GM12878 (cell line): ENCODE measurements around the gene OSM. TPM values are rescaled to one million over a fixed set of nuclear protein-coding genes. Genes with fewer than 3 reads are reported as not detected.

Experiments
- ATAC-seq: fragments of 200-7000 bp; cut with Tn5 transposase; 3 replicates; pipeline ENCODE4 v1.9.1; 2020; ENCODE audit warnings: mild to moderate bottlenecking, moderate library complexity
- BruUV-seq: library from RNA; stranded (reverse); fragments of 400-500 nt; replicated peaks from 2 replicates; lab custom pipeline; 2021; lab: Mats Ljungman, UMichigan
- CTCF ChIA-PET: fragments of 300-600 bp; sonication (Branson Sonifier 250); formaldehyde crosslinking; extraction: SDS; loops from one replicate; lab custom pipeline; 2021; ENCODE audit warnings: inconsistent platforms; lab: Yijun Ruan, JAX
- POLR2A ChIA-PET: fragments of 350-600 bp; formaldehyde crosslinking; extraction: SDS; loops from one replicate; lab custom pipeline; 2021; ENCODE audit warnings: inconsistent platforms; lab: Charles Lee
- RAD21 ChIA-PET: fragments of 300-600 bp; sonication (Branson Sonifier 250); formaldehyde crosslinking; loops from one replicate; lab custom pipeline; 2023; ENCODE audit warnings: antibody characterized with exemption; ENCODE audit not compliant: unreplicated experiment; lab: Charles Lee
- SMC1A ChIA-PET: fragments of 300-600 bp; sonication (Branson Sonifier 250); formaldehyde crosslinking; loops from one replicate; lab custom pipeline; 2023; ENCODE audit not compliant: unreplicated experiment, uncharacterized antibody; lab: Charles Lee
- DNase-seq: peaks from one replicate; pipeline ENCODE4 v3.0.0-alpha.2; 2011; ENCODE audit warnings: low read depth, low spot score
- FAIRE-seq: peaks from 3 replicates; lab custom pipeline; 2011; peaks lifted over from hg19 to GRCh38; lab: Jason Lieb, UNC
- H2AFZ ChIP-seq: 2 replicates; pipeline ENCODE4 v1.6.0; 2011; ENCODE audit warnings: low read depth, low read length, control low read depth; ENCODE audit not compliant: control insufficient read depth
- H3K27ac ChIP-seq: 2 replicates; pipeline ENCODE4 v1.5.1; 2011; ENCODE audit warnings: control low read depth; ENCODE audit not compliant: control insufficient read depth, insufficient read depth
- H3K27me3 ChIP-seq, 2 experiments: replicated peaks in 1 of 2; 2 replicates each; pipeline versions ENCODE4 v1.6.0 to v1.6.1; 2011; ENCODE audit warnings: low read length in 1 of 2; ENCODE audit not compliant: control insufficient read depth in 2 of 2, insufficient read depth in 2 of 2
- H3K36me3 ChIP-seq, 2 experiments: 2 replicates each; pipeline ENCODE4 v1.5.1; 2011; ENCODE audit warnings: low read length in 1 of 2; ENCODE audit not compliant: control insufficient read depth in 2 of 2, insufficient read depth in 2 of 2
- H3K4me1 ChIP-seq: 2 replicates; pipeline ENCODE4 v1.6.1; 2011; ENCODE audit warnings: mild to moderate bottlenecking, low read length, moderate library complexity, mixed read lengths; ENCODE audit not compliant: control insufficient read depth, insufficient read depth
- H3K4me2 ChIP-seq: 2 replicates; pipeline ENCODE4 v1.6.0; 2011; ENCODE audit warnings: control low read depth; ENCODE audit not compliant: control insufficient read depth, insufficient read depth
- H3K4me3 ChIP-seq: fragments of 200-600 bp; sonication (generic); 2 replicates; pipeline ENCODE4 v1.5.1; 2016
- H3K79me2 ChIP-seq: 2 replicates; pipeline ENCODE4 v1.6.0; 2011; ENCODE audit warnings: low read length; ENCODE audit not compliant: control insufficient read depth, insufficient read depth
- H3K9ac ChIP-seq: 2 replicates; pipeline ENCODE4 v1.8.0; 2011; ENCODE audit warnings: low read length, control low read depth, mixed read lengths; ENCODE audit not compliant: control insufficient read depth, insufficient read depth
- H3K9me3 ChIP-seq: replicated peaks from 3 replicates; pipeline ENCODE4 v1.5.1; 2011; ENCODE audit warnings: mild to moderate bottlenecking, low read length; ENCODE audit not compliant: control insufficient read depth, insufficient read depth
- H4K20me1 ChIP-seq: 2 replicates; pipeline ENCODE4 v1.6.0; 2011; ENCODE audit not compliant: control insufficient read depth, insufficient read depth
- FOXK2 ChIP-seq: fragments of 450-650 bp; IDR thresholded peaks from 2 replicates; pipeline ENCODE4 v1.6.1; 2017; ENCODE audit warnings: mild to moderate bottlenecking, moderate library complexity
- IKZF2 ChIP-seq, 2 experiments: fragments of 450-650 bp; IDR thresholded peaks; 2 replicates each; pipeline ENCODE4 v1.6.1; 2017; ENCODE audit warnings: mild to moderate bottlenecking in 2 of 2, moderate library complexity in 2 of 2
- MYB ChIP-seq: fragments of 150-350 bp; IDR thresholded peaks from 2 replicates; pipeline ENCODE4 v1.6.1; 2014; ENCODE audit warnings: mild to moderate bottlenecking, low read depth, low read length, borderline replicate concordance
- MYC ChIP-seq: IDR thresholded peaks from 2 replicates; pipeline ENCODE4 v1.6.1; 2011; ENCODE audit warnings: mild to moderate bottlenecking, low read length, moderate library complexity, inconsistent platforms; ENCODE audit not compliant: insufficient read depth, insufficient replicate concordance, insufficient read length, severe bottlenecking
- NR2C1 ChIP-seq: fragments of 450-650 bp; IDR thresholded peaks from 2 replicates; pipeline ENCODE4 v1.6.1; 2017; ENCODE audit warnings: antibody characterized with exemption, mild to moderate bottlenecking, moderate library complexity
- POLR2A ChIP-seq: IDR thresholded peaks from 2 replicates; pipeline ENCODE4 v1.6.1; 2011; ENCODE audit warnings: low read depth, mild to moderate bottlenecking, low read length
- REST ChIP-seq: IDR thresholded peaks from 2 replicates; pipeline ENCODE4 v1.6.1; 2012; ENCODE audit warnings: mild to moderate bottlenecking, low read depth, low read length
- RUNX3 ChIP-seq: IDR thresholded peaks from 2 replicates; pipeline ENCODE4 v1.6.1; 2012; ENCODE audit warnings: low read length, inconsistent platforms
- SPI1 ChIP-seq: IDR thresholded peaks from 2 replicates; pipeline ENCODE4 v1.6.1; 2011; ENCODE audit warnings: low read depth, mild to moderate bottlenecking, low read length, moderate library complexity, borderline replicate concordance; ENCODE audit not compliant: insufficient read depth
- SUPT20H ChIP-seq: IDR thresholded peaks from 2 replicates; pipeline ENCODE4 v1.6.1; 2011; ENCODE audit warnings: low read depth, mild to moderate bottlenecking, low read length, moderate library complexity, borderline replicate concordance; ENCODE audit not compliant: control insufficient read depth
- TBL1XR1 ChIP-seq: IDR thresholded peaks from 2 replicates; pipeline ENCODE4 v1.6.1; 2012; ENCODE audit warnings: low read depth, low read length, improper control_type of control experiment
- TCF7 ChIP-seq: IDR thresholded peaks from 2 replicates; pipeline ENCODE4 v1.6.1; 2014; ENCODE audit warnings: antibody characterized with exemption, borderline replicate concordance
- ZNF24 ChIP-seq: fragments of 450-650 bp; IDR thresholded peaks from 2 replicates; pipeline ENCODE4 v1.6.1; 2017; ENCODE audit warnings: antibody characterized with exemption, mild to moderate bottlenecking
- WGBS: methylation state at CpG from one replicate; pipeline ENCODE4 v1.1.6; 2016; ENCODE audit warnings: low lambda C conversion rate; ENCODE audit not compliant: insufficient replicate concordance, insufficient coverage; ENCODE audit errors: missing lambda C conversion rate; 5-methylcytosine and 5-hydroxymethylcytosine counted together
- in situ Hi-C: fragments of 300-500 bp; cut with MboI; formaldehyde crosslinking; loops from 9 replicates; pipeline ENCODE4 v1.14.3; 2018; ENCODE audit warnings: mixed read lengths
- intact Hi-C: fragments of 100-400 bp; cut with micrococcal nuclease; formaldehyde crosslinking; loops from one replicate; pipeline ENCODE4 v1.14.2; 2022; ENCODE audit not compliant: unreplicated experiment
- polyA plus RNA-seq, 11 experiments: library from polyadenylated mRNA; depleted of rRNA in 4 of 11; unstranded in 6 of 11; stranded (reverse) in 5 of 11; fragments of >200 nt; fragmentation: Nextera tagmentation in 4 of 11; fragmentation: Illumina TruSeq in 1 of 11; extraction: Ambion mirVana in 4 of 11; extraction: Trizol in 1 of 11; gene quantifications; 1 replicate in 1 of 11; 2 replicates in 10 of 11; pipeline versions ENCODE4 v1.2.1 to v1.2.3, GENCODE V29; 2011 to 2016; ENCODE audit warnings: inconsistent platforms in 2 of 11, missing spikeins in 2 of 11, low read depth in 1 of 11
- total RNA-seq, 4 experiments: library from RNA; depleted of rRNA in 3 of 4; stranded (reverse); fragments of >200 nt in 3 of 4; fragmentation: Illumina TruSeq in 1 of 4; extraction: Trizol in 1 of 4; gene quantifications; 2 replicates each; pipeline versions ENCODE4 v1.2.1 to v1.2.3, GENCODE V29; 2013 to 2021
- TF ChIP-seq, protein P1 (sequence below): fragments of 450-650 bp; IDR thresholded peaks from 2 replicates; pipeline ENCODE4 v1.6.1; 2016; ENCODE audit warnings: mild to moderate bottlenecking, moderate library complexity, borderline replicate concordance
- TF ChIP-seq, protein P2 (sequence below): IDR thresholded peaks from 2 replicates; pipeline ENCODE4 v1.6.1; 2011; ENCODE audit warnings: low read depth, low read length, improper control_type of control experiment, borderline replicate concordance

The OSM gene
- total and polyA plus RNA-seq, 10 of the 15 experiments (the other 5 are each of a cell fraction or from before 2014, with no cell fraction given) = 0.06 to 1.4 (median 0.59) TPM

GRCh38 chr22:30224161-30224857 is 42.3 kb downstream of the OSM start:
- no peaks in the 10 kb centered on the region for H3K27me3 ChIP-seq
- peak; percentile 67 for ATAC-seq
- no peaks in the 10 kb centered on the region for H3K36me3 ChIP-seq
- in situ Hi-C loops (no loop called here), intact Hi-C loops (no loop called here)
- 56% methylated on average over 11 of the region's 11 CpGs for WGBS
- no TSS peak for BruUV-seq
- H3K4me2 ChIP-seq = no peak overlapping the region
- H3K79me2 ChIP-seq = no peaks in the 10 kb centered on the region
- no peaks in the 10 kb centered on the region for H3K9me3 ChIP-seq
- CTCF ChIA-PET = interaction anchor here (1.0 kb wide), 1 partner anchor 116 kb away, joined by 4 read pairs; no protein-coding TSS in a partner anchor
- H2AFZ ChIP-seq = no peak overlapping the region
- no peaks in the 10 kb centered on the region for H4K20me1 ChIP-seq
- RAD21 ChIA-PET = interaction anchor here (1.0 to 1.3 kb wide), 2 partner anchors 28 to 105 kb away, joined by 3 to 6 read pairs; no protein-coding TSS in a partner anchor
- no peak overlapping the region for H3K4me3 ChIP-seq
- H3K9ac ChIP-seq = no peak overlapping the region
- peak; percentile 27 for DNase-seq
- SMC1A ChIA-PET = interaction anchor here (0.6 to 1.4 kb wide), 3 partner anchors 9 to 36 kb away, joined by 3 read pairs; no protein-coding TSS in a partner anchor
- no peak overlapping the region for H3K27ac ChIP-seq
- POLR2A ChIA-PET = interaction anchor here (0.6 to 1.0 kb wide), 2 partner anchors 29 to 165 kb away, joined by 3 to 6 read pairs; no protein-coding TSS in a partner anchor
- H3K4me1 ChIP-seq = peaks cover 25% of the 10 kb centered on the region
- FAIRE-seq = no peak
- TF ChIP-seq MYB (no peak), SPI1 (peak; percentile 89), IKZF2 (IDR thresholded peaks at IDR 0.05) (peak; percentile 29 to 33; a peak in 2 of 4 replicates), TCF7 (no peak), MYC (no peak), SUPT20H (no peak), FOXK2 (no peak), REST (no peak), ZNF24 (no peak), TBL1XR1 (no peak), POLR2A (no peak), NR2C1 (no peak), RUNX3 (peak; percentile 12; the same call in 1 of the 2 replicates)
- TF ChIP-seq, protein P1, sequence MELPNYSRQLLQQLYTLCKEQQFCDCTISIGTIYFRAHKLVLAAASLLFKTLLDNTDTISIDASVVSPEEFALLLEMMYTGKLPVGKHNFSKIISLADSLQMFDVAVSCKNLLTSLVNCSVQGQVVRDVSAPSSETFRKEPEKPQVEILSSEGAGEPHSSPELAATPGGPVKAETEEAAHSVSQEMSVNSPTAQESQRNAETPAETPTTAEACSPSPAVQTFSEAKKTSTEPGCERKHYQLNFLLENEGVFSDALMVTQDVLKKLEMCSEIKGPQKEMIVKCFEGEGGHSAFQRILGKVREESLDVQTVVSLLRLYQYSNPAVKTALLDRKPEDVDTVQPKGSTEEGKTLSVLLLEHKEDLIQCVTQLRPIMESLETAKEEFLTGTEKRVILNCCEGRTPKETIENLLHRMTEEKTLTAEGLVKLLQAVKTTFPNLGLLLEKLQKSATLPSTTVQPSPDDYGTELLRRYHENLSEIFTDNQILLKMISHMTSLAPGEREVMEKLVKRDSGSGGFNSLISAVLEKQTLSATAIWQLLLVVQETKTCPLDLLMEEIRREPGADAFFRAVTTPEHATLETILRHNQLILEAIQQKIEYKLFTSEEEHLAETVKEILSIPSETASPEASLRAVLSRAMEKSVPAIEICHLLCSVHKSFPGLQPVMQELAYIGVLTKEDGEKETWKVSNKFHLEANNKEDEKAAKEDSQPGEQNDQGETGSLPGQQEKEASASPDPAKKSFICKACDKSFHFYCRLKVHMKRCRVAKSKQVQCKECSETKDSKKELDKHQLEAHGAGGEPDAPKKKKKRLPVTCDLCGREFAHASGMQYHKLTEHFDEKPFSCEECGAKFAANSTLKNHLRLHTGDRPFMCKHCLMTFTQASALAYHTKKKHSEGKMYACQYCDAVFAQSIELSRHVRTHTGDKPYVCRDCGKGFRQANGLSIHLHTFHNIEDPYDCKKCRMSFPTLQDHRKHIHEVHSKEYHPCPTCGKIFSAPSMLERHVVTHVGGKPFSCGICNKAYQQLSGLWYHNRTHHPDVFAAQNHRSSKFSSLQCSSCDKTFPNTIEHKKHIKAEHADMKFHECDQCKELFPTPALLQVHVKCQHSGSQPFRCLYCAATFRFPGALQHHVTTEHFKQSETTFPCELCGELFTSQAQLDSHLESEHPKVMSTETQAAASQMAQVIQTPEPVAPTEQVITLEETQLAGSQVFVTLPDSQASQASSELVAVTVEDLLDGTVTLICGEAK = no peak
- TF ChIP-seq, protein P2, sequence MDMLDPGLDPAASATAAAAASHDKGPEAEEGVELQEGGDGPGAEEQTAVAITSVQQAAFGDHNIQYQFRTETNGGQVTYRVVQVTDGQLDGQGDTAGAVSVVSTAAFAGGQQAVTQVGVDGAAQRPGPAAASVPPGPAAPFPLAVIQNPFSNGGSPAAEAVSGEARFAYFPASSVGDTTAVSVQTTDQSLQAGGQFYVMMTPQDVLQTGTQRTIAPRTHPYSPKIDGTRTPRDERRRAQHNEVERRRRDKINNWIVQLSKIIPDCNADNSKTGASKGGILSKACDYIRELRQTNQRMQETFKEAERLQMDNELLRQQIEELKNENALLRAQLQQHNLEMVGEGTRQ = no peak
